C4-2B (cell line): ENCODE measurements around the gene ELL2.

Experiments used
- CTCF ChIP-seq: fragments of 450-650 bp; conservative IDR thresholded peaks from 2 replicates; pipeline ENCODE4 v1.5.1; 2017; ENCODE audit warnings: mild to moderate bottlenecking
- ZFX ChIP-seq: fragments of 450-650 bp; IDR thresholded peaks from 2 replicates; pipeline ENCODE4 v1.6.1; 2017

- TF ChIP-seq CTCF (no peak), ZFX (no peak)
These were observed 82.0 kb downstream of the ELL2 start for GRCh38 chr5:95879661-95880060.
